GM21825 (cell line): ENCODE measurements around the gene ZNF784.

Source experiments
- ATAC-seq: cut with Tn5 transposase; IDR thresholded peaks from one replicate; pipeline ENCODE4 v1.9.1; 2021; ENCODE audit warnings: mild to moderate bottlenecking, moderate library complexity; ENCODE audit not compliant: unreplicated experiment

Gene ZNF784

GRCh38 chr19:55621673-55622231 is 2.6 kb downstream of the ZNF784 start:
- ATAC-seq, result no peak

- no peak for ATAC-seq
Observed at GRCh38 chr19:55621205-55621672, 3.1 kb downstream of the ZNF784 start.

DNA sequence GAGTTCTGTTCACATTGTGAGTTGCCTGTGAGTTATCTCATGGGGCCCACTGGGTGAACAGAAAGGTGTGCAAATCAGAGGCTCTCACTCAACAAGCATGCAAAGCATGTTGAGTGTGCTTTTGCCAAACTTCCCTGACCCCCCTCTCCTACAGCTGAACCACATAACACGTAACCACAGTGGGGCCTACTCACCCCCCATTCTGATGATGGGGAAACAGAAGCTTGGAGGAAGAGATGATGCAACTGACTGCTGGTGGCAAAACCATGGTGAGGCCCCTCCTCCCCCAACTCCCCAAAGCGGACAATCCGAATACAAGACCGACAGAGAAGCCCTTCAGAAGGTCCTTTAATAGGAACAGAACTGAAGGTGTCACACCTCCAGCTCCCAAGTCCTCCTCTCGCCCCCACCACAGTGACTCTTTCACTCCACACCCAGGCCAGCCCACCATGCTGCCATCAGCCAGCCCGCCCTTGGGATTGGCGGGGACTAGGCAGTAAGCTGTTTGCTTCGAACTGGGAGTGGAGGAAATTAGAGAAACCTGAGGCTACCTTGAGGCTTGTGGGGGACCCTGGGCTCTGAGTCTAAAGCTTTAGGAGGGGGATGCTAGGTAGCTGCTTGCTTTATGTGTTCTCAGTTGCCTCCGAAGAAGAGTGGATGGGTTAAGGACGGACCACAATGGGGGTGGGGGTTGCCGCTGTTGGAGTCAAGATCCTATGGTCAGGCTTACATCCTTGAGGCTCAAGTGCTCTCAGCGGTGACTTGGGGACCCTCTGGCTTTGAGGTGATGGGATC is 3.8 kb downstream of the ZNF784 start:
- ATAC-seq, result no peak

DNA sequence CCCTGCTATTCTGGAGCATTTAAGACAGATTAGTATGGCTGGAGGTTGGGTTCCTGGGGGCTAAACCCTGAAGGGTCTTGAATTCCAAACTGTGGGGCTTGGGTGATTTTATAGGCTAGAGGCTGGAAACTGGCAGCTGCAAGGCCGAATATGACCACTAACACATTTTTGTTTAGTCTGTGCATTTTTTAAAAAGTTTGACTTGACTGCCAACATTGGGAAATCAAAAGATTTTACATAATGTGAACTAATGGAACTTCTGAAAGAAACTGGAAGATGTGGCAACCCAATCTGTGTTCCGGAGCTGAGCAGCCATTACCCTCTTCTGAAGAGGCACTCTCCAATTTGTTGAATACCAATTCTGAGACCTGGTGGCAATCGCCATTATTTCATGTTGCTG is 5.1 kb downstream of the ZNF784 start:
- ATAC-seq, result no peak

GRCh38 chr19:55618426-55618825 is 5.9 kb downstream of the ZNF784 start:
- no peak for ATAC-seq

DNA sequence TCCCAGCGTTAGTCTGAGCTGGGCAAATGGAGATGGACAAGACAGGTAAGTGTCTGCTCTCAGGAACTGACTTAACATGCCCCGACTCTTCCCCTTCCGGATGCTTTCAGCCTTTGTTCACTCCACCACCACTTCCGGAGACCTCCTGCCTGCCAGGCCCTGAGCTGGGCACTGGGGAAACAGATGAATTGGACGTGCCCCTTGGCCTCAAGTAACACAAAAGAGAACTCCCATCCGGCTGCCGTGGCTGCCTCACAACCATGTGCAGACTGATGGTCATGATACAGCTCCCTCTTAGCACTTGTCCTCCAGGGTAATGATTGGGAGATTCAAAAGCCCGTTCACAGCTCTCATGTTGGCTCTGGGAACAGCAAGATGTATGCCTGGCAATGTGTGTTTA is 6.9 kb downstream of the ZNF784 start:
- ATAC-seq, result no peak

GRCh38 chr19:55616395-55616875 is 7.9 kb downstream of the ZNF784 start:
- no peak for ATAC-seq

DNA sequence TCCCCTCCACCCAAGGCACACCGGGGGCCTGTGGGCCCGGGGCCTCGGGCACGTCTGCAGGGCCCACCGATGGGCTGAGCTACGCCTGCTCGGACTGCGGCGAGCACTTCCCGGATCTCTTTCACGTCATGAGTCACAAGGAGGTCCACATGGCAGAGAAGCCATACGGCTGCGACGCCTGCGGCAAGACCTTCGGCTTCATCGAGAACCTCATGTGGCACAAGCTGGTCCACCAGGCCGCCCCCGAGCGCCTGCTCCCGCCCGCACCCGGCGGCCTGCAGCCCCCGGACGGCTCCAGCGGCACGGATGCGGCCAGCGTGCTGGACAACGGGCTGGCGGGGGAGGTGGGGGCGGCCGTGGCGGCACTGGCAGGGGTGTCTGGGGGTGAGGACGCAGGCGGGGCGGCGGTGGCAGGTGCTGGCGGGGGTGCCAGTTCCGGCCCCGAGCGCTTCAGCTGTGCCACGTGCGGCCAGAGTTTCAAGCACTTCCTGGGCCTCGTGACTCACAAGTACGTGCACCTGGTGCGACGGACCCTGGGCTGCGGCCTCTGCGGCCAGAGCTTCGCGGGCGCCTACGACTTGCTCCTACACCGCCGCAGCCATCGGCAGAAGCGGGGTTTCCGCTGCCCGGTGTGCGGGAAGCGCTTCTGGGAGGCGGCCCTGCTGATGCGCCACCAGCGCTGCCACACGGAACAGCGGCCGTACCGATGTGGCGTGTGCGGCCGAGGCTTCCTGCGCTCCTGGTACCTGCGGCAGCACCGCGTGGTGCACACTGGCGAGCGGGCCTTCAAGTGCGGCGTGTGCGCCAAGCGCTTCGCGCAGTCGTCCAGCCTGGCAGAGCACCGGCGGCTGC is 8.6 kb downstream of the ZNF784 start:
- ATAC-seq, result no peak

DNA sequence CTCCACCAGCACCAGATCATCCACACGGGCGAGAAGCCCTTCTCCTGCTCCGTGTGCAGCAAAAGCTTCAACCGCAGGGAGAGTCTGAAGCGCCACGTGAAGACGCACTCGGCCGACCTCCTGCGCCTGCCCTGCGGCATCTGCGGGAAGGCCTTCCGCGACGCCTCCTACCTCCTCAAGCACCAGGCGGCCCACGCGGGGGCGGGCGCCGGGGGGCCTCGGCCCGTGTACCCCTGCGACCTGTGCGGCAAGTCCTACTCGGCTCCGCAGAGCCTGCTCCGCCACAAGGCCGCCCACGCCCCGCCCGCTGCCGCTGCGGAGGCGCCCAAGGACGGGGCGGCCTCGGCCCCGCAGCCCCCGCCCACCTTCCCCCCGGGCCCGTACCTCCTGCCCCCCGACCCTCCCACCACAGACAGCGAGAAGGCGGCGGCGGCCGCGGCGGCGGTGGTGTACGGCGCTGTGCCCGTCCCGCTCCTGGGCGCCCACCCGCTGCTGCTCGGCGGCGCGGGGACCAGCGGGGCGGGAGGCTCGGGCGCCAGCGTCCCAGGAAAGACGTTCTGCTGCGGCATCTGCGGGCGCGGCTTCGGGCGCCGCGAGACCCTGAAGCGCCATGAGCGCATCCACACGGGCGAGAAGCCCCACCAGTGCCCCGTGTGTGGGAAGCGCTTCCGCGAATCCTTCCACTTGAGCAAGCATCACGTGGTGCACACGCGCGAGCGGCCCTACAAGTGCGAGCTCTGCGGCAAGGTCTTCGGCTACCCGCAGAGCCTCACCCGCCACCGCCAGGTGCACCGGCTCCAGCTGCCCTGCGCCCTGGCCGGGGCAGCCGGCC is 9.4 kb downstream of the ZNF784 start:
- ATAC-seq, result no peak

DNA sequence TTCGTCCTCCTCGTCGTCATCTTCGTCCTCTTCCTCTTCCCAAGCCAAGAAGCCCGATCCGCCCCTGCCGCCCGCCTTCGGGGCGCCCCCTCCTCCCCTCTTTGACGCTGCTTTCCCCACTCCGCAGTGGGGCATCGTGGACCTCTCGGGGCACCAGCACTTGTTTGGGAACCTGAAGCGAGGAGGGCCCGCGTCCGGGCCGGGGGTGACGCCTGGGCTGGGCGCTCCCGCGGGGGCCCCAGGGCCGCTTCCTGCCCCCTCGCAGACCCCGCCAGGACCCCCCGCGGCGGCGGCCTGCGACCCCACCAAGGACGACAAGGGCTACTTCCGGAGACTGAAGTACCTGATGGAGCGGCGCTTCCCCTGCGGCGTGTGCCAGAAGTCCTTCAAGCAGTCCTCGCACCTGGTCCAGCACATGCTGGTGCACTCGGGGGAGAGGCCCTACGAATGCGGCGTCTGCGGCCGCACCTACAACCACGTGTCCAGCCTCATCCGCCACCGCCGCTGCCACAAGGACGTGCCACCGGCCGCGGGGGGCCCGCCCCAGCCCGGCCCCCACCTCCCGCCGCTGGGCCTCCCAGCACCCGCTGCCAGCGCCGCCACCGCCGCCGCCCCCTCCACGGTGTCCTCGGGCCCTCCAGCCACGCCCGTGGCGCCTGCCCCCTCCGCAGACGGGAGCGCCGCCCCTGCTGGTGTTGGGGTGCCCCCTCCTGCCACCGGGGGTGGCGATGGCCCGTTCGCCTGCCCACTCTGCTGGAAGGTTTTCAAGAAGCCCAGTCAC is 10.2 kb downstream of the ZNF784 start:
- no peak for ATAC-seq

- ATAC-seq, result no peak
Observed at GRCh38 chr19:55613396-55613795, 11.0 kb downstream of the ZNF784 start.

DNA sequence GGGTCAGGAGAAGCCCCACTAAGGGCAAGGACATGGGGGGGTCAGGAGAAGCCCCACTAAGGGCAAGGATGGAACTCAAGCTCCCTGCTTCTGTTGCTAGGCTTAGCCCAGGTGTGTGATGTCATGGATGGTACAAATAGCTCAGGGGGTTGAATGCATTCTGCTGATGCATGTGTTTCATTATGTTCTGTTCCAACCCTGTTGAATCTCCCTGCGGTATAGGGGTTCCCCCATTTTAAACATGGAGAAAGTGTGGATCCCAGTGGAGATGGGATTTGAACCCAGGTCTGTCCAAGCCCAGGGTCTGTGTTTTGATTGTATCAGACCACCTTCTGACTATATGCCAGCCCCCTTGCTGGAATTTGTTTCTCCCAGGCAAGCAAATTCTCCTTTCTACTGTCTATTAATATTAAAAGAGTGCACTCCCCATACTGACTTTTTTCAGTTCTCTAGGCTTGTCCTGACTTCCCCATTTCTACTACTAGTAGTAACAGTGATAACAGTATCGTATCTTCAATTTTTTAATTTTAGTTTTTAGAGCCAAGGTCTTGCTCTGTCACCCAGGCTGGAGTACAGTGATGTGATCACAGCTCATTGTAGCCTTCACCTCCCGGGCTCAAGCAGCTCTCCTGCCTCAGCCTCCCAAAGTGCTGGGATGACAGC is 12.3 kb downstream of the ZNF784 start:
- ATAC-seq, result no peak

DNA sequence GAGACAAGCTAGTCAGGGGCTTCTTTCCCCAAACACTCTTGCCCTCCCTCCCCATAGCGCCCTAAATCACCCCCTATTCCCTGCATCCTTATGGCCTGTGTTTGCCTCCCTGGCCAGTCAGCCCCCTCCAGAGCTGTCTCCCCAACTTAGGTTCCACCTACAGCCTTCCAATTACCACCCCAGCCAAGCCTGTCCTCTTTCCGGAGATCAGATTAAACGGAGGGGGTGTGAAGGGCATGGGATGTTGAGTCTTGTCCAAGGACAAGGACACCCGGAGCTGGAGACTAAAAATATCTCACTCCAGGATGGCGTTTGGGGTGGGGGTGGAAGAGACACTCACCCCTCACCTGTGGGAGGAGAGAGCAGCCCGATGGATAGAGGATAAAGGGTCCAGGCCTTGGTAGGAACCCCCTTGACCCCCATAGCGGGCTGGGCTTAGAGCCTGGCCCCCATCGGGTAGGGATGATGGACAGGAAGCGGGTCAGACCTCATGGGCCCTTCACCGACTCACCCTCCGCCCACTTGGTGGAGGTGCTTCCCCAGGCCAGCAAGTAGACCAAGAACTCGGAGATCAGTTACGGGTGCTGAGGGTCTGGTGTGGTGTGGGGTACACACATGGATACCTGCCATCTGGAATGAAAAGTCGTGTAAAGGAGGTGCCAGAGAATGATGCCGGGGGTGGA is 12.9 kb downstream of the ZNF784 start:
- no peak for ATAC-seq

DNA sequence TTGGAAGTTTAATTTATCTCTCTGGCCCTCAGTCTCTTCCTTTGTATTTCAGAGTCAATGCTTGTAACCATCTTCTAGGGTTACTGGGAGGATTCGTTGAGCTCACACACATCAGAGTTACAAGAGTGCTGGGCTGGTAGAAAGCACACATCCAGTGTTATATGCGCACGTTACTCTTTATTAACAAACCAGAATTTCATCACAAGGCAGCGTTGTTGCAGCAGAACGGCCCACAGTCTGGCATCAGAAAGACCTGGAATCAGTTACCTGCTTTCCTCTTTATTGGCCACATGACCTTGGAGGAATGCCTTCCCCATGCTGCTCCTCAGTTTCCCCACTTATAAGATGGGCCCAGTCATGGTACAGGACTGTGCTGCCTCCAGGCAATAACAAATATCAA is 15.0 kb downstream of the ZNF784 start:
- ATAC-seq, result no peak

DNA sequence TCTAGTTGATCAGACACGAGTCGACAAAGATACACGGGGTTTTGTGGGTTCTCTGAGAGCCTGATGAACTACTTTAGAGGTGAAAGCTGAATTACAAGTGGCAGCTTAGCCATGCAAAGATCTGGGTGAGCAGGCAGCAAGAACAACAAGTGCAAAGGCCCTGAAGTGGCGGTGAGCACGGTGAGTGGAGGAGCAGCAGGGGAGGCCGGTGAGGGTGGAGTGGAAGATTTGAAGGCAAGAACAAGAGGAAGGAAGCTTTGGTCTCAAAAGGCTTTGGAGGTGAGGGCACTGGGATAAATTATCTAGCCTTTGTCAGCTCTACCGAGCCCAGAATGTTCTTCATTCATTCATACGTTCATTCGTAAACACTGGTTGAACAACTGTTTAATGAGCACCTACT is 17.5 kb downstream of the ZNF784 start:
- ATAC-seq, result no peak

- no peak for ATAC-seq
Observed at GRCh38 chr19:55606471-55606787, 17.9 kb downstream of the ZNF784 start.

DNA sequence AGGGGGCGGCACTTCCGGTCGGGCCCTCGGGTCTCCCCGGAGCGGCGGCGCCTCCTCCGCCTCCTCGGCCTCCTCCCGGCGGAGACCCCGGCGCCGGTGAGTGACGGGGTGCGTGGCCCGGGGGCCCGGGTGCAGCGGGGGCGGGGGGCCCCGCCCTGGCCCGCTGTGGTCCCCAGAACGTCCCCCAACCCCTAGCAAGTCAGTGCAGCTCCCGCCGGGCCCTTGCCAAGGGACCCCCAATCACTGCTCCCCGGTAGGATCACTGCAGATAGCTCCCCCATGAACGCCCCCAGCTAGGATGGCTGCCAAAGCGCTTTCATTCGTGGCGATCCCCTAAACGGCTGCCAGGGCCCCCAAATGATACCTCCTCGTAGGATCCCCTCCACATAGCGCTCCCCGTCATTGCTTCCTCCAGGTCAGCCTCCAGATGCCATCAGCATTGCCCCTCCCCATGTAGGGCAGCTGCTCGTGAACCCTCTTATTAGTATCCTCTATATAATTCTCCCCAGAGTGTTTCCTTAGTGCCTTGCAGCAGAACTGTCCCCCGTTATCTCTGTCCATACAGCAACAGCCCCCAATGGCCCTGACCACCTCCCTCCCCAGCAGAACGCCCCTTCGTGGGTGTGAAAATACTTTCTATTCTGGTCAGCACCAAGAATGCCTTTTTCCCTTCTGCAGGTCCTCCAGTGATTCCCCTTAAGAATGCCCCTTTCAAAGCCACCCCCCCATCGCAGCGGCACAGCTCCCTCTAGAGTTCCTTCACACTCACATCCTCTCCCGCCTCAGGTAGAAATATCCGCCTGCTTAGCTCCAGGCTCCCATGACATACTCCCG is 18.5 kb downstream of the ZNF784 start, which contains the start of gene ZNF865:
ZNF865 (plus strand) TSS at position 11 of the 834 bp plus-strand sequence. CDS start 7,972 bp downstream, outside the sequence.
- ATAC-seq, result peak; percentile 25

GRCh38 chr19:55605207-55605636 is 19.1 kb downstream of the ZNF784 start:
- ATAC-seq, result peak; percentile 51
